GM21619 (cell line): ENCODE measurements around the gene NIPA2.
A peak's percentile ranks its signal among the peaks of the same experiment; 100 is the strongest.
"Not testable (repeated sequence)": the region's sequence is repeated elsewhere in the genome, so short reads cannot be mapped to it uniquely, and the experiment has no call there.

Experiments
- ATAC-seq: cut with Tn5 transposase; IDR thresholded peaks from one replicate; pipeline ENCODE4 v1.9.1; 2021; ENCODE audit not compliant: unreplicated experiment

Gene NIPA2

DNA sequence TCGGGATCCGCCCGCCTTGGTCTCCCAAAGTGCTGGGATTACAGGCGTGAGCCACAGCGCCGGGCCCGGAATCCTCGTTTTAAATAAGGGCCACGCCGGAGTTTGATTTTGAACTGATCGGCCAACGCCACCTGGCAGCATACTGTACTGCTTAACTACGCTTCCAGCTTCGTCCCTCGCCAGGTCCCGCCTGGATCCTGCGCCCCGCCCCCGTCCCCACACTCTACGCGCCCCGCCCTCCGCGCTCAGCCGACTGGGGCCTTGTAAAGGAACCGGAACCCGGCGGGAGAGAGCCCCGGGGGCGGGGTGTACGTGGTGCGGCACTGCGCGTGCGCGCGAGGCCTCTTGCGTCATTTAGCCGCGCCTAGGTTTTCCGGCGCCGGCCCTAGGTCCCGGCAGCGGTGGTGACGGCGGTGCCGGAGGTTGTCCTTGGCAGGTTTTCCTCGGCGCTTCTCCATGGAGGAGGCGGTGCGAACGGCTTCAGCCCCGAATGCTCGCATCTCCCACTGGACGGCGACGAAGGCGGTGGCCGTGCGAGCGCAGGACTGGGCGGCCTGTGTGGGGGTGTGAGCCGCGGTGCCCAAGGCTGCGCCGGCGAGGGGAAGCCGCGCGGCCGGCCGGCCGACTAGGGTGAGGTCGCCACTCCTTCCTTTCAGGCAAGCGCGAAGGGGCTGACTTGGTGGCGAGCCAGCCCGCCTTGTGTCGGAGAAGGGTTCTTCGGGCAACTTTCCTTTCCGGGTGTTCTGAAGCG, at the start of gene NIPA2:
TSS of gene NIPA2 (plus strand) at position 375 of the 751 bp plus-strand sequence. CDS start 13,066 bp downstream, outside the sequence.
- peak; percentile 68 for ATAC-seq

DNA sequence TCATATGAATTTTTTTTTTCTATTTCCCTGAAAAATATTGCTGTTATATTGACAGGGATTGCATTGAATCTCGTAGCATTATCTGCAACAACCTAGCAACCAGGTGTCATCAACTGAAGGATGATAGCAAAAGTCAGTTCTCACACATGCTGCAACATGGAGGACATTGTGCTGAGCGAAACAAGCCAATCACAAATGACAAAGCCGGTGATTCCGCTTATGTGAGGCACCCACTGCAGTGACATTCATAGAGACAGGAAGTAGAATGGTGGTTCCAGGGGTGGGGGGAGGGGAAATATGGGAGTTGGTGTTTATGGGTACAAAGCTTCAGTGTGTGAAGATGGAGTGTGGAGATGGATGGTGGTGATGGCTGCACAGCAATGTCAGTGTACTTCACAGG, 44.4 kb upstream of the NIPA2 start:
- ATAC-seq: no peak

DNA sequence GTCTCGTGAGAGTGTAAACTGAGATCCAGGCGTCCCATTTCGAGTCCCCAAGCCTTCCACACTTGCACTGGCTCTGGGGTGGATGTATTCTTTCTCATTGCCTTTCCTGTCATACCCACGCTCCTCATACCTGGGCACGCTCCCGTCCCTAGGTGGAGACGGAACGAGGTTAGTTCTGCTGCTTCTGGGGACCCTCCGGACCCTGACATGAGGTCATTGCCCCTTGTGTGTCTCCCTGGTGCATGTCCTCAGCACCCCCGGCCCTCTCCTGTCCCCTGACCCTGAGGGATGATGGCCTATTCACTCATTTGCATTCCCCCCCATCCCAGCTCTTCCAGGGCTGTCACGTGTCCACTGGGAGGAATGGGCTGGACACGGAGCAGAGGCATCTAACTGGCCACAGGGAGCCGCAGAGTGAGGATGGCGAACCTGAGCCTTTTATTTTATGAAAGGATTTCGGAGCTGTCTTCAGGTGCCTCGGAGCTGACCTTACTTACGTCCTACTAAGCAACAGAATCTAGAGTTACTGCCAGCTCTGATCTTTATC, 43.8 kb upstream of the NIPA2 start:
- no peak for ATAC-seq

DNA sequence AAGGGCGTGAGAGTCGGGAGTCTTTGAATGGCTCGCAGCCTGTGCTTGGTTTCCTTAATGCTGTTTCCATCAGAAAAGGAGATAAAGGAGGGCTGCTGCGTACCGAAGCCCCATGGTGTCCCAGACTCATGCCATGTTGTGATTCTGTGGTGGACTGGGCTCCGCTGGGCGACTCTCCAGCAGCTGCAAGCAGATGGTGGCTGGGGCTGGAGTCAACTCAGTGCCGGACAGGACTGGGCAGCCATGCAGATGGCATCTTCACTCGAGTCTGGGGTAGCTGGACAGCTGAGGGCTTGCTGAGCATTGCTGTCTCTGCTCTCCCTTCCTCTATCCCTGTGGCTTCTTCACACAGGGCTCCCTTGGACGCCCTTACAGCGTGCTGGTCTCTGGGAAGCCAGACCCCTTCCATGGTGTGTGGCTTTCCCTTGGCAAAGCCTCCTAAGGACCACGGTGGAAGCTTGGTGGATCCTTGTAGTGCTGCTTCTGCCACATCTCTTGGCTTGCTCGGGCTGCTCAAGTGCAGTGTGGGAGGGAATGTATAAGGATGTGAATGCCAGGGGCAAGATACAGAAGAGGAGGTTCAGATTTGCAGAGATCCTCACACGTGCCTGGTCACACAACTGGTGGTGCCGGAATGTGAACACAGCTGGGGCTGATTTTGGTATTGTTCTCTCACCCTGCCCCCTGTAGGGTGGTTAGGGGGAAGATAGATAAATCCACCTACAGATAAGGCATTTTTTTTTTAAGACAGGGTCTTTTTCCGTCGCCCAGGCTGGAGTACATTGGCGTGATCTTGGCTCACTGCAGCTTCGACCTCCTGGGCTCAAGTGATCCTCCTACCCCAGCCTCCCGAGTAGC, 43.0 kb upstream of the NIPA2 start:
- ATAC-seq: no peak

DNA sequence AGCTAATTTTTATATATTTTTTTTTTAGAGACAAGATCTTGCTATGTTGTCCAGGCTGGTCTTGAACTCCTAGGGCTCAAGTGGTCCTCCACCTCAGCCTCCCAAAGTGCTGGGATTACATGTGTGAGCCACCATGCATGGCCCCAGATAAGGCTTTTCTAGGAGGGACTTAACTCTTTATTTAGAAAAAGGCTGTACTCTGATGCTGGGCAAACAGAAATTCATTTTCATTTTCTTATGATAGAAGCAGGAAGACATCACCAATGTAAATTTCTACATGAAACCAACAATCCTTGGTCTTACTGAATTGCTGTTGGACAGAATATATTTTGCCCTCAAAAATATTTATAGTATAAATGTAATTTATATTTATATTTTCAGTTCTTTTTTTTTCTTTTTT, 42.4 kb upstream of the NIPA2 start:
- no peak for ATAC-seq

DNA sequence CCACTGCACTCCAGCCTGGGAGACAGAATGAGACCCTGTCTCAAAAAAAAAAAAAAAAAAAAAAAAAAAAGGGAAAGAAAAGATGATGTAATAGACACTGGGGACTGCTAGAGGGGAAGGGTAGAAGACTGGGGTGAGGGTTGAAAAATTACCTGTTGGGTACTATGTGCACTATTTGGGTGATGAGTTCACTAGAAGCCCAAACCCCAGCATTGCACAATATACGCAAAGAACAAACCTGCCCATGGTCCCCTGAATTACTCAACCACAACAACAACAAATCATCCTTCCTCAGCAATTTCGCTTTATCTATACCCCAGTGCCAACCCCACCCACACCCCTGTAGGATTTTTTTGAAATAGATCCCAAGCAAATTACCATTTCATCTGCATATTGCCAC, 38.6 kb upstream of the NIPA2 start:
- ATAC-seq: no peak

DNA sequence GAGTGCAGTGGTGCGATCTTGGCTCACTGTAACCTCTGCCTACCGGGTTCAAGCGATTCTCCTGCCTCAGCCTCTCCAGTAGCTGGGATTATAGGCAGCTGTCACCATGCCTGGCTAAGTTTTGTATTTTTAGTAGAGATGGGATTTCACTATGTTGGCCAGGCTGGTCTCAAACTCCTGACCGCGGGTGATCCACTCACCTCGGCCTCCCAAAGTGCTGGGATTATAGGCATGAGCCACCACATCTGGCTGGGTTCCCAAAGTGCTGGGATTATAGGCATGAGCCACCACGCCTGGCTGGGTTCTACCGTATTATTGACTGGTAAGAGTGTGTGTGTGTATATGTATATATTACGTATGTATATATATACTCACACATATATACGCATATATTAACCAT, 35.5 kb upstream of the NIPA2 start:
- ATAC-seq: not testable (repeated sequence)

DNA sequence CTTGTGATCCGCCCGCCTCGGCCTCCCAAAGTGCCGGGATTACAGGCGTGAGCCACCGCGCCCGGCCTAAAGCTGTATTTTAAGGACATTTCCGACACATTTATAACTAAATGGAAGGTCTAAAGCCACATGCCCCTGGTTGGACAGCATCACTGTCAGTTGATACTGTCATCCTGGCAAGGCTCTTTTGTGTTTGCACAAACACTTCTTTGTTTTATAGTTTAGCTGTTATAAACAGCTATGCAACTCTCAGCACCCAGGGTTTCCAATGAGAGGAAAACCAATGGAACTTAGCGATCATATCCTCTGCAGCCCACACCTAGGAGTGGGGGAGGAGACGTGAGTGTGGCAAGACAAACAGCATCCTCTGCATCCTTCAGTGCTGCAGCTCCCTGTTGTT, 32.3 kb upstream of the NIPA2 start:
- no peak for ATAC-seq

DNA sequence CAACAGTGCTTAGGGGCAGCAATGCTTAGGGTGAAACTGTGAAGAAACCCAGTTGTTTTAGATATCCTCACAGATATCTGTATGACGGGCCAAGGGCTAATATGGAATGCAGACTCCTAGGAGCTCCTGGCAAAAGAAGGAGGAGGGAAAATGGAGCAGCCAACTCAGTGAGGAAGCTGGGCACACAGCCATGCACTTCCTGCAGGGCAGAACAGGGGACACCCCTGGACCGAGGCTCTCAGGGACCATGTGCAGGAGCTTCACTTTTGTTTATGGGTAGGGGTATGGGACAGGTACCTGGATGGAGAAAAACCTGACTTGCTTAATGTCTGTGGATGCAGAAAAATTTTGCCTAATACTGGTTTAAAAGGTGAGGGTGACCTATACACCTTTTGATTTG, 31.8 kb upstream of the NIPA2 start:
- no peak for ATAC-seq

DNA sequence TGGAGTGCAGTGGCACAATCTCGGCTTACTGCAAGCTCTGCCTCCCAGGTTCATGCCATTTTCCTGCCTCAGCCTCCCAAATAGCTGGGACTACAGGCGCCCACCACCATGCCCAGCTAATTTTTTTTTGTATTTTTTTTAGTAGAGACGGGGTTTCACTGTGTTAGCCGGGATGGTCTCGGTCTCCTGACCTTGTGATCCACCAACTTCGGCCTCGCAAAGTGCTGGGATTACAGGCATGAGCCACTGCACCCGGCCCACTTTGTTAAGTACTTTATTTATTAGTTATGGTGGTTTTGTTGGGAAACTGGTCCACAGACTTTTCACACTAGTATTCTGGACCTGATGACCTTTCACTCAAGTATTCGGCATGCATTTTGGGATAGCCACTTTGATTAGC, 30.6 kb upstream of the NIPA2 start:
- ATAC-seq: not testable (repeated sequence)

DNA sequence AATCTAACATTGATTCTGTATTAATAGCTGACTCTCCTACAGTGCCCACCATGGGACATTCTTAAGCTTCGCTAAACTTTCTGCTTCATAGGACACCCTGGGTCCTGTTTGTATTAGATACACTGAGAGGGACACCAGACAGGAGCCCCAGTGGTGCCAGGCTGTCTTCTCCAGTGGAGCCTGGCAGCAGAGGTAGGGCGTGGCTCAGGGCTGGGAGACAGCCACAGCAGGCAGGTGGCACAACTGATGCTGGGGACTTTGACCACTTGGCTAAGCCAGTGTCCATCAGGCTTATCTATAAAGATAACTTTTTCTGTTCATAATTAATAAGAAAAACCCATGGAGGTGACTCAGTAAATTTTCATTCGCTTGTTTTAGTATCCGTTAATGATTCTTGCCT, 30.2 kb upstream of the NIPA2 start:
- no peak for ATAC-seq

DNA sequence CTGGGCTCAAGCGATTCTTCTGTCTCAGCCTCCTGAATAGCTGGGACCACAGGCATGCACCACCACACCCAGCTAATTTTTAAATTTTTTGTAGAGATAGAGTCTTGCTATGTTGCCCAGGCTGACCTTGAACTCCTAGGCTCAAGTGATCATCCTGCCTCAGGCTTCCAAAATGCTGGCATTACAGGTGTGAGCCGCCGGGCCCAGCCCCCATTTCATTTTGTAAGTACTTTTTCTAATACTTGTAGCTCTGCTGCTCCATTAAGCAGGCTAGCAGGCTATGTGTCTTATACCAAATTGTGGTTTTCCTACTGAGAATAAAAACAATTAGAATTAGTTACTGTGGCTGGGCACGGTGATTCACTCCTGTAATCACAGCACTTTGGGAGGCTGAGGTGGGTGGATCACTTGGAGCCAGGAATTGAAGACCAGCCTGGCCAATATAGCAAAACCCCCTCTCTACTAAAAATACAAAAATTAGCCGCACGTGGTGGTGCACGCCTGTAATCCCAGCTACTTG, 29.6 kb upstream of the NIPA2 start:
- ATAC-seq: no peak

DNA sequence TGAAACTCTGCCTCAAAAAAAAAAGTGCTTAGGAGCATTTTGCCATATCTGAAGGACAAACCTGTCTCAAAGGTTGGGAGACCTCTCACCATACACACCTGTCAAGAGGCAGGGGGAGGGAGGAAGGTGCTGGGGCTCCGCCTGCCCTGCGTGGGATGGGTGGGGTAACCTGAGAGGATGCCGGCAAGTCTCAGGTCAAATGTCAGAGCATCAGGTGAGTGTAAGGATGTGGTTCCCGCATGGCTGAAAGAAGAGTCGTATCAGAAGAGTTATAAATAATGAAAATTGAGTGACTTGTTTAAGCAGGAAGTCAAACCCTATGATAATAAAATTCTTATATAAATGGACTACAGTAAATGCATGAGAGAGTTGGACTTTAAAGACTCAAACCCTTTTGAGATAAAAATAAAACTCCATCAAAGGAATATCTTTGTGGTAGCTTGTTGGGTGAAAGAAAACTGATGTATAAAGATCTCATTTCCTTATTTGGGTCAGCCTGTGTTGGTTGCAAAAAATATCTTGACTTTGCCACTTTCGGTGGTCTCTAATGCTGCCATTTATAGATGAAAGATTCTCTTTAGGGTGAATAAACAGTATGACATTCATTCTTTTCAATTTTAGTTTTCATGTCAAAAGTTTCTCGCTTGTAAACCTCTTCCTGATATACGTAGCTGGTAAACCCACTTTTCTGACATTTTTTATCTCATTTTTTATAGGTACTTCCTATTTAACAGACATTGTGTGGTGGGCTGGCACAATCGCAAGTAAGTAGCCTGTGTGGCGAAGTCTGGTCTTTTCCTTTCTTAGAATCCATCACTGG, 28.2 kb upstream of the NIPA2 start:
- ATAC-seq: no peak

DNA sequence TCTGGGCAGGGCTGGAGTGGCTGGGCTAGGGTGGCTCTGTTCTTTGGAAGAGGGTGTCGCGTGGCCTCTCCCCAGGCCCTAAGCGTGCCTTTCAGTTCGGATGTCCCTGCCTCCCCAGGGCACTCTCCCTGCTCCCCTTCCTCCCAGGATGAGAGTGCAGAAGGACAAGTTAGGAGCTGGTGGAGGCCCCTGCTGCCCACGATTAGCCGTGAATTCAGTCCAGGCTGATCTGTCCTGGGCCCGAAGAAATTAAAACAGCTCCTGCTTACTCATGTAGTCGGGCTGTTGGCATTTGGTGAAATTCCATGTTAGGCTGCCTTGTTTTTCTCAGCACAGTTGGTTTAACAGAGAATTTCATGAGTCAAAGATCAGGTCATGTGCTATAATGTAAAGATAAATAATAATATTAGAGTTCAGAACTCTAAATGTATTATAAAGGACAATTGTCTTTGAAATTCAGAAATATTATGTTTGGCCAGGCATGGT, 27.6 kb upstream of the NIPA2 start:
- ATAC-seq: no peak

DNA sequence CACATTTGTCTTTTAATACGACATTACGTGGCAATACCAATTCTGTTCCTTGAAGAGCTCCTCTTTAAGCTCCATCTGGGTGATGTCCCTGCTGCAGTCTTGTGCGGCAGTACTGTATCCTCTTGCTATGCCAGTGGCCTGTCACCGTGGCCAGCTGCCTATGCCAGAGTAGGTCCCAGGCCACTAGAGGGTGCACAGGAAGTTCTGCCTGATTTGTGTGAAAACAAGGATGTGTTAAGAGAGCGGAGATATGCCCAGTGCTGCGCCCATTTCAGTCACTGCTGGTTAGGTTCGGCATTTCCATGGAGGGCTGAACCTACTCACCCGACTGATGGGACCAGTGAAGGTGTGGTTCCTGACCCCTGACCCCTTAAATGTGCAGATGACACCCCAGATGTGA, 26.8 kb upstream of the NIPA2 start:
- no peak for ATAC-seq

DNA sequence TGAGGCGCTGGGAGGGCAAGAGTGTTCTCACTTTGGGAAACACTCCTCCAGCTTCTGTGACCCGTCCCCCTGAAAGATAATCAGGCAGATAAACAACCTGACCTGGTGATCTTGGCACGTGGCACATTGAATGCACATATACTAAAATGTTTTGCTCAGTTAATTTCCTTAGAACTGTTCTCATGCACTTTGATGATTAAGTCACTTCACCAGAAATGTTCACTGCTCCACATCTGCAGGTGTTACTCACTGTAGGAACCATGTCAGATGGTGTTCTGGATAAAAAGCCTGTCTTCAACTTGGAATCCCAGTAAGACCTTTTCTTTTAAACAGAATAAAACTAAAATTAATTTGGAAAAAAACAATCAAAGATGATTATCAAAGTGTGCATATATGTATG, 24.6 kb upstream of the NIPA2 start:
- no peak for ATAC-seq

DNA sequence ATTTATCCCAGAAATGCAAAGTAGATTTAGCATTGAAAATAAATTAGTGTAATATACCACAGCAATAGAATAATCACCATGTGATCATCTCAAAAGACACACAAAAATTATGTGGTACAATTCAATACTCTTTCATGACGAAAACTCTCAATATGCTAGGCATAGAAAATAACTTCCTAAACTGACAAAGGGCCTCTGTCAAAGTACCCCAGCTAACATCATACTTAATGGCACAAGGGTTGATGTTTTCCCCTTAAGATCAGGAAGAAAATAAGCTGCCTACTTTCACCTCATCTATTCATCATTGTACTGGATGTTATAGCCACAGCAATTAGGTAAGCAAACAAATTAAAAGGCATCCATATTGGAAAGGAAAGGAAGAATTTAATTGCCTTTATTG, 22.7 kb upstream of the NIPA2 start:
- ATAC-seq: no peak

DNA sequence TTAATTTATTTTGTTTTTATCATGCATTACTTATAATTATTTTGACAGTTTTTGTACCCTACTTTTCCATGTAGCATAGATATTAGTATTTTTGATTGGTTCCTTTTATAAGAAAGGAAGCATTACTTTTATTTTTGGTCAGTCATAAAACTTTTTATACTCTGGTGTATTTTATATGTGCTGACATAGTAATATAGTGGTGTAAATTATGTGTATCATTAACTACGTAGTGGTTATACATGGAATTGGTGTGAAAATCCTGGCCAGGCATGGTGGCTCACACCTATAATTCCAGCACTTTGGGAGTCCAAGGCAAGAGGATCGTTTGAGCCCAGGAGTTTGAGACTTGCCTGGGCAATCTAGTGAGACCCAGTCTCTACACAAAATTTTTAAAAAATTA, 18.8 kb upstream of the NIPA2 start:
- no peak for ATAC-seq

DNA sequence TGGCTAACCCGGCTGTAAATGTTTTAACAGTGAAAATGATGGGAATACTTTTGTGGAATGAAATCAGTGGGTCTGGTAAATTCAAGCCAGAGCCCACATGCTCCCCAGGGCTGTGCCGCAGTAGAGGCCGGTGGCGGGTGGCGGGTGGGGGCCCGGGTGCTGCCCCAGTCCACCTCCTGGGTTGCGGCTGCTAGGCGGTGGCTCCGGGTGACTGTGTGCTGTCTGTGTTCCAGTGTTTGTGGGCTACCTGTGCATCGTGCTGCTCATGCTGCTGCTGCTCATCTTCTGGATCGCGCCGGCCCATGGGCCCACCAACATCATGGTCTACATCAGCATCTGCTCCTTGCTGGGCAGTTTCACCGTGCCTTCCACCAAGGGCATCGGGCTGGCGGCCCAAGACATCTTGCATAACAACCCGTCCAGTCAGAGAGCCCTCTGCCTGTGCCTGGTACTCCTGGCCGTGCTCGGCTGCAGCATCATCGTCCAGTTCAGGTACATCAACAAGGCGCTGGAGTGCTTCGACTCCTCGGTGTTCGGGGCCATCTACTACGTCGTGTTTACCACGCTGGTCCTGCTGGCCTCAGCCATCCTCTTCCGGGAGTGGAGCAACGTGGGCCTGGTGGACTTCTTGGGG, 14.9 kb upstream of the NIPA2 start:
- no peak for ATAC-seq

DNA sequence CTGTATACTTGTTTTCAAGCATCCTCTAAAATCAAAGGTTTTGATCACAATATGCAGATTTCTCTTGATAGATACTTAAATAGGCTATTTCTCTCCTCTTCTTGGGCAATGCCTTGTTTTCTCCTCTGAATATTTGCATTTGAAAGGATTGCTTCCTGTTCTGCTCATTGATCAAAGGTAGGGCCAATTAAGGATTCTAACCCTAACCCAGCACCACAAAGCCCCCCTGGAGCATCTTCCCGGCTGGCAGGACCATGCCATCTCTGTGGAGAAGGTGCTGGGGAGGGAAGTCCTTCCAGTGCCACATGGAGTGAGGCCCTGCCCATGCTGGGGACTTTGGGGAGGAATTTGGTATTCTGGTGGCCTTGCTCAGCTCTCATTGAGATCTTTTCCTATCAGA, 11.3 kb upstream of the NIPA2 start:
- no peak for ATAC-seq
